Osteoblast (primary cell): ENCODE measurements around the gene HK2. TPM values are rescaled to one million over a fixed set of nuclear protein-coding genes. Genes with fewer than 3 reads are reported as not detected.

Experiments used
- DNase-seq: peaks from one replicate; pipeline ENCODE4 v3.0.0; 2011; ENCODE audit warnings: low spot score, mixed read lengths; ENCODE audit not compliant: insufficient read length; ENCODE audit errors: missing footprints
- H2AFZ ChIP-seq: 2 replicates; pipeline ENCODE4 v1.6.0; 2011; ENCODE audit warnings: mild to moderate bottlenecking, low read length
- H3K27ac ChIP-seq: 2 replicates; pipeline ENCODE4 v1.5.1; 2011; ENCODE audit warnings: mild to moderate bottlenecking, low read depth, low read length, moderate library complexity
- H3K27me3 ChIP-seq: 2 replicates; pipeline ENCODE4 v1.6.0; 2012; ENCODE audit warnings: mild to moderate bottlenecking, control low read depth, inconsistent platforms, low read length, moderate library complexity; ENCODE audit not compliant: insufficient read depth
- H3K36me3 ChIP-seq: 2 replicates; pipeline ENCODE4 v1.5.1; 2011; ENCODE audit warnings: mild to moderate bottlenecking, low read length, control low read depth, moderate library complexity; ENCODE audit not compliant: insufficient read depth
- H3K4me1 ChIP-seq: 2 replicates; pipeline ENCODE4 v1.5.1; 2011; ENCODE audit warnings: mild to moderate bottlenecking, low read length, control low read depth, moderate library complexity; ENCODE audit not compliant: insufficient read depth
- H3K4me2 ChIP-seq: 2 replicates; pipeline ENCODE4 v1.6.0; 2011; ENCODE audit warnings: mild to moderate bottlenecking, low read length; ENCODE audit not compliant: insufficient read depth
- H3K4me3 ChIP-seq: fragments of 200-600 bp; sonication (generic); 3 replicates; pipeline ENCODE4 v1.5.1; 2012; ENCODE audit warnings: mild to moderate bottlenecking, low read length, inconsistent platforms; ENCODE audit not compliant: insufficient read depth
- H3K79me2 ChIP-seq: 2 replicates; pipeline ENCODE4 v1.6.0; 2012; ENCODE audit warnings: mild to moderate bottlenecking, low read length, control low read depth, inconsistent platforms; ENCODE audit not compliant: insufficient read depth
- H3K9me3 ChIP-seq: 2 replicates; pipeline ENCODE4 v1.5.1; 2011; ENCODE audit warnings: low read depth, low read length, control low read depth
- H4K20me1 ChIP-seq: 2 replicates; pipeline ENCODE4 v1.6.0; 2012; ENCODE audit warnings: mild to moderate bottlenecking, low read length, control low read depth; ENCODE audit not compliant: insufficient read depth
- CTCF ChIP-seq: IDR thresholded peaks from 2 replicates; pipeline ENCODE4 v1.5.1; 2011; ENCODE audit warnings: mild to moderate bottlenecking, low read depth, low read length, moderate library complexity; ENCODE audit errors: extremely low read depth
- total RNA-seq: library from RNA; depleted of rRNA; stranded (reverse); fragments of >200 nt; gene quantifications from 2 replicates; pipeline ENCODE4 v1.2.3, GENCODE V29; 2012

Gene HK2
- total RNA-seq, 1 donor: 76.4 TPM

- no peaks in the 10 kb centered on the region for H3K27me3 ChIP-seq
- H3K9me3 ChIP-seq: no peaks in the 10 kb centered on the region
- no peak for TF ChIP-seq CTCF
- H3K79me2 ChIP-seq: peaks cover 73% of the 10 kb centered on the region
- peak overlapping the region; percentile 81 for H3K4me2 ChIP-seq
- H3K4me3 ChIP-seq: peak overlapping the region; percentile 55
- no peaks in the 10 kb centered on the region for H4K20me1 ChIP-seq
- H3K4me1 ChIP-seq: peaks cover 54% of the 10 kb centered on the region
- peak overlapping the region; percentile 99 for H3K27ac ChIP-seq
- peak overlapping the region; percentile 33 for H2AFZ ChIP-seq
- peak; percentile 85 for DNase-seq
- H3K36me3 ChIP-seq: no peaks in the 10 kb centered on the region
Observed at GRCh38 chr2:74843433-74843832, 9.5 kb downstream of the HK2 start.

- peak overlapping the region; percentile 99 for H3K27ac ChIP-seq
- no peaks in the 10 kb centered on the region for H3K9me3 ChIP-seq
- peaks cover 58% of the 10 kb centered on the region for H3K4me1 ChIP-seq
- TF ChIP-seq CTCF: no peak
- H3K4me3 ChIP-seq: peak overlapping the region; percentile 55
- peaks cover 74% of the 10 kb centered on the region for H3K79me2 ChIP-seq
- H3K36me3 ChIP-seq: no peaks in the 10 kb centered on the region
- no peaks in the 10 kb centered on the region for H4K20me1 ChIP-seq
- no peaks in the 10 kb centered on the region for H3K27me3 ChIP-seq
- H2AFZ ChIP-seq: peak overlapping the region; percentile 33
- peak overlapping the region; percentile 81 for H3K4me2 ChIP-seq
- DNase-seq: no peak
Observed at GRCh38 chr2:74843899-74844298, 10.0 kb downstream of the HK2 start.

GRCh38 chr2:74844752-74845151 is 10.8 kb downstream of the HK2 start:
- Histone ChIP-seq H4K20me1 (no peaks in the 10 kb centered on the region), H3K27ac (peak overlapping the region; percentile 99), H3K4me3 (no peak overlapping the region), H3K4me2 (no peak overlapping the region), H3K9me3 (no peaks in the 10 kb centered on the region), H2AFZ (no peak overlapping the region), H3K36me3 (no peaks in the 10 kb centered on the region), H3K27me3 (no peaks in the 10 kb centered on the region), H3K4me1 (peaks cover 66% of the 10 kb centered on the region), H3K79me2 (peaks cover 75% of the 10 kb centered on the region)
- DNase-seq: no peak
- TF ChIP-seq CTCF: no peak

- no peaks in the 10 kb centered on the region for H3K36me3 ChIP-seq
Observed at GRCh38 chr2:74845217-74845751, 11.4 kb downstream of the HK2 start.

More at GRCh38 chr2:74845217-74845751, 11.4 kb downstream of the HK2 start:
- TF ChIP-seq CTCF: no peak
- peak overlapping the region; percentile 10 for H3K4me3 ChIP-seq
- H3K27ac ChIP-seq: peak overlapping the region; percentile 99
- DNase-seq: peak; percentile 91
- H3K4me1 ChIP-seq: peaks cover 69% of the 10 kb centered on the region
- no peak overlapping the region for H2AFZ ChIP-seq
- no peaks in the 10 kb centered on the region for H3K27me3 ChIP-seq
- H3K4me2 ChIP-seq: peak overlapping the region; percentile 59
- H4K20me1 ChIP-seq: no peaks in the 10 kb centered on the region
- peaks cover 76% of the 10 kb centered on the region for H3K79me2 ChIP-seq
- H3K9me3 ChIP-seq: no peaks in the 10 kb centered on the region
